Measurements from ENCODE around the gene ADAMTSL4. TPM values are rescaled to one million over a fixed set of nuclear protein-coding genes. Genes with fewer than 3 reads are reported as not detected.
"Not testable (repeated sequence)": the region's sequence is repeated elsewhere in the genome, so short reads cannot be mapped to it uniquely, and the experiment has no call there.

The ADAMTSL4 gene
- total RNA-seq, 1 donor from 2014 or later, result 6.7 TPM

DNA sequence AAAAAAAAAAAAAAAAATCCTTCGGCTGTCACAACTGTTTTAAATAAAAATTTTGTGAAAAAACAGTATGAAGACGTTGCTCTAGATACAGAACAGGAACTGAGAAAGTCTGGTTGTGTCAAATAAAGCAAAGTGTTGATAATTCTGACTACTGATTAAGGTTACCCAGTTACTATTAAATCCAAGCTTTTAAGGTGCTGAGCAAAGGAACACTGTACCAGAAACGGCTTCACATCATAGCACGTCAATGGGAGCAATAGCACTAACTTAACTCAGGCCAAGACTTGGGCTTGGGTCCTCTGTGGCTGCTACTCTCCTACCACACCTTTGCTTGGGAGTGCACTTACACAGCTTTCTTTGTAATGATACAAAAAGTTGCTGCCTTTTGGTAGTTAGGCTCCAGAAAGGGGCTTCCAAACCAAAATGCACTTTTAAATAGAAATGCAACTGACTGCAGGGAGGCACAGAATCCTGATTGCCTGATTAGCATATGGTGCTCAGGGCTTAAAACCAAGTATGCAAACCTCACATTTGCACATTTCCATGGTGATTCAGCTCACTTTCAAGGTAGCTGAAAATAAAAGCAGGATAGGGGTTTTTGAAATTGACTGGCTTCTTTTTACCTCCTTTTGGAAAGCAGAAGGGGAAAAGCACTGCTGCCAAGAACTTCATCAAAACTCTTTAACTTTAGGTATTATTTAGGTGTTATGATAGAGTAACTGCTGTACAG lies 23.9 kb downstream of the ADAMTSL4 start:
- peak overlapping the region; percentile 40 for H3K9ac ChIP-seq (ENCODE audit: low read length)
- H3K27ac Mint-ChIP-seq (ENCODE audit: unreplicated experiment), result peak overlapping the region; percentile 99
- H3K27me3 Mint-ChIP-seq (ENCODE audit: low read depth, unreplicated experiment), result no peaks in the 10 kb centered on the region
- no peaks in the 10 kb centered on the region for H3K9me3 ChIP-seq (ENCODE audit: insufficient read depth, low read depth, low read length)
- peaks cover 88% of the 10 kb centered on the region for H4K20me1 ChIP-seq (ENCODE audit: insufficient read depth, low read length)
- H3K4me2 ChIP-seq (ENCODE audit: low read length), result peak overlapping the region; percentile 68
- peaks cover 53% of the 10 kb centered on the region for H3K36me3 ChIP-seq (ENCODE audit: insufficient read depth, low read length)
- FAIRE-seq, result no peak
- no peaks in the 10 kb centered on the region for H3K27me3 ChIP-seq (ENCODE audit: insufficient read depth, low read length)
- H3K79me2 ChIP-seq (ENCODE audit: insufficient read depth, low read length), result peaks cover 80% of the 10 kb centered on the region
- no peak for DNase-seq (ENCODE audit: low read depth)
- TF ChIP-seq EZH2 (IDR thresholded peaks at IDR 0.05; ENCODE audit: insufficient read depth, low read length), result no peak
- TF ChIP-seq, protein P1, sequence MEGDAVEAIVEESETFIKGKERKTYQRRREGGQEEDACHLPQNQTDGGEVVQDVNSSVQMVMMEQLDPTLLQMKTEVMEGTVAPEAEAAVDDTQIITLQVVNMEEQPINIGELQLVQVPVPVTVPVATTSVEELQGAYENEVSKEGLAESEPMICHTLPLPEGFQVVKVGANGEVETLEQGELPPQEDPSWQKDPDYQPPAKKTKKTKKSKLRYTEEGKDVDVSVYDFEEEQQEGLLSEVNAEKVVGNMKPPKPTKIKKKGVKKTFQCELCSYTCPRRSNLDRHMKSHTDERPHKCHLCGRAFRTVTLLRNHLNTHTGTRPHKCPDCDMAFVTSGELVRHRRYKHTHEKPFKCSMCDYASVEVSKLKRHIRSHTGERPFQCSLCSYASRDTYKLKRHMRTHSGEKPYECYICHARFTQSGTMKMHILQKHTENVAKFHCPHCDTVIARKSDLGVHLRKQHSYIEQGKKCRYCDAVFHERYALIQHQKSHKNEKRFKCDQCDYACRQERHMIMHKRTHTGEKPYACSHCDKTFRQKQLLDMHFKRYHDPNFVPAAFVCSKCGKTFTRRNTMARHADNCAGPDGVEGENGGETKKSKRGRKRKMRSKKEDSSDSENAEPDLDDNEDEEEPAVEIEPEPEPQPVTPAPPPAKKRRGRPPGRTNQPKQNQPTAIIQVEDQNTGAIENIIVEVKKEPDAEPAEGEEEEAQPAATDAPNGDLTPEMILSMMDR (IDR thresholded peaks at IDR 0.05; ENCODE audit: insufficient read depth, low read depth, low read length), result no peak
- peaks cover 40% of the 10 kb centered on the region for H3K4me1 Mint-ChIP-seq (ENCODE audit: low read depth, unreplicated experiment)
- peak overlapping the region; percentile 35 for H3K4me3 ChIP-seq (ENCODE audit: insufficient read depth, low read depth, low read length)
- peak overlapping the region; percentile 54 for H3K27ac ChIP-seq (ENCODE audit: low read depth, low read length)
- H3K4me3 Mint-ChIP-seq (ENCODE audit: unreplicated experiment), result peak overlapping the region; percentile 100
- H3K9me3 Mint-ChIP-seq (ENCODE audit: unreplicated experiment), result no peaks in the 10 kb centered on the region
- H3K36me3 Mint-ChIP-seq (ENCODE audit: low read depth, unreplicated experiment), result peaks cover 46% of the 10 kb centered on the region
- peaks cover 55% of the 10 kb centered on the region for H3K4me1 ChIP-seq (ENCODE audit: insufficient read depth, low read length)
- no peak overlapping the region for H2AFZ ChIP-seq (ENCODE audit: low read depth, low read length)

DNA sequence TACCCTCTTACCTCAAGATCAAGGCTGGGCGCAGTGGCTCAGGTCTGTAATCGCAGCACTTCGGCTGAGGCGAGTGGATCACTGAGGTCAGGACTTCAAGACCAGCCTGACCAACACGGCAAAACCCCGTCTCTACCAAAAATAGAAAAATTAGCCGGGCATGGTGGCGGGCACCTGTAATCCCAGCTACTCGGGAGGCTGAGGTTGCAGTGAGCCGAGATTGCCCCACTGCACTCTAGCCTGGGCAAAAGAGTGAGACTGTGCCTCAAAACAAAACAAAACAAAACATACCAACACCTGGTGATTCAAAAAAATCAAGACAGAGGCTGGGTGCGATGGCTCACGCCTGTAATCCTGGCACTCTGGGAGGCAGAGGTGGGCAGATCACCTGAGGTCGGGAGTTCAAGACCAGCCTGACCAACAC lies 24.5 kb downstream of the ADAMTSL4 start:
- H2AFZ ChIP-seq (ENCODE audit: low read depth, low read length); FAIRE-seq; H3K9me3 Mint-ChIP-seq (ENCODE audit: unreplicated experiment); H3K27me3 Mint-ChIP-seq (ENCODE audit: low read depth, unreplicated experiment); H3K9me3 ChIP-seq (ENCODE audit: insufficient read depth, low read depth, low read length); DNase-seq (ENCODE audit: low read depth); H3K27me3 ChIP-seq (ENCODE audit: insufficient read depth, low read length): not testable (repeated sequence)
- Histone ChIP-seq H3K79me2 (ENCODE audit: insufficient read depth, low read length) (peaks cover 85% of the 10 kb centered on the region), H3K4me1 (ENCODE audit: insufficient read depth, low read length) (peaks cover 50% of the 10 kb centered on the region), H3K4me2 (ENCODE audit: low read length) (peak overlapping the region; percentile 68), H3K36me3 (ENCODE audit: insufficient read depth, low read length) (peaks cover 56% of the 10 kb centered on the region), H3K27ac (ENCODE audit: low read depth, low read length) (peak overlapping the region; percentile 54), H3K9ac (ENCODE audit: low read length) (peak overlapping the region; percentile 40), H4K20me1 (ENCODE audit: insufficient read depth, low read length) (peaks cover 91% of the 10 kb centered on the region), H3K4me3 (ENCODE audit: insufficient read depth, low read depth, low read length) (peak overlapping the region; percentile 35)
- Mint-ChIP-seq H3K36me3 (ENCODE audit: low read depth, unreplicated experiment) (peaks cover 52% of the 10 kb centered on the region), H3K4me3 (ENCODE audit: unreplicated experiment) (peak overlapping the region; percentile 100), H3K4me1 (ENCODE audit: low read depth, unreplicated experiment) (peaks cover 35% of the 10 kb centered on the region), H3K27ac (ENCODE audit: unreplicated experiment) (peak overlapping the region; percentile 99)

DNA sequence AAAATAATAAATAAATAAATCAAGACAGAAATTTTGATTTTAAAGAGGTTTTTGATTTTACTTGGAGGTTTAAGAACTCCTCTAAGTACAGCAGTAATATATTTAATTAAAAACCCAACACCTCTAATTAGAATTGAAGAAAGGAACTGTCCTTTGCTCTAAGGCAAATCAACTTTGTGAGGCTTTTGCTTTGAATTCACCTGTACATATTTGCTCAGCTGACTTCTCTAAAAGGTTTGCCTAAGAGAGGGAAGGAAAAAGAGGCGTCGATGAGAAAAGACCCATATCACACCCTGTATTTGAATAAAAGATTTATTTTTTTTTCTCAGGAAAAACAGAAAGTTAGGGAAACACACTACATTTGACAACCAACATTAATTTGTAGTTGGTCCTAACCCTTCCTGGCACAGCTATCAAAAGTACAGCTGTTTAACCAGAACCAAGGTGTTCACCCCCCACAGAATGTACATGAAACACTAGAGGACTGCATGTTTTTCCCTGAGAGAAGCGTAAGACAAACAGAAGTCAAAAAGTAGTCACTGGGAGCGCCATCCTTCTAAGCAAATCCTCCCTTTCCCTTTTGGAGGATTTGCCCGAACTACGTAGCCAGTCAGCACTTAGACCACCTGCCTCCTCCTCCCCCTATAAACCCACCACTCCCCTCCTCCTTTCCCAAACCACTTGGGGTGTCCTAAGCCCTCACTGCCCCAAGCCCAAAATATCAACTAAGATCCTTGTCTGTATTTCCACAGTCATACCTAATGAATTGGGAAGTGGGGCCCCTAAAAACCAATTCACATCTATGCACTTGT lies 25.3 kb downstream of the ADAMTSL4 start:
- Histone ChIP-seq H3K27me3 (ENCODE audit: insufficient read depth, low read length) (no peaks in the 10 kb centered on the region), H3K36me3 (ENCODE audit: insufficient read depth, low read length) (peaks cover 56% of the 10 kb centered on the region), H4K20me1 (ENCODE audit: insufficient read depth, low read length) (peaks cover 91% of the 10 kb centered on the region), H3K4me3 (ENCODE audit: insufficient read depth, low read depth, low read length) (peak overlapping the region; percentile 98), H3K27ac (ENCODE audit: low read depth, low read length) (peak overlapping the region; percentile 98), H3K9me3 (ENCODE audit: insufficient read depth, low read depth, low read length) (no peaks in the 10 kb centered on the region), H3K79me2 (ENCODE audit: insufficient read depth, low read length) (peaks cover 92% of the 10 kb centered on the region), H3K4me1 (ENCODE audit: insufficient read depth, low read length) (peaks cover 43% of the 10 kb centered on the region), H2AFZ (ENCODE audit: low read depth, low read length) (no peak overlapping the region), H3K9ac (ENCODE audit: low read length) (peak overlapping the region; percentile 98), H3K4me2 (ENCODE audit: low read length) (peak overlapping the region; percentile 96)
- DNase-seq (ENCODE audit: low read depth), result no peak
- H3K4me1 Mint-ChIP-seq (ENCODE audit: low read depth, unreplicated experiment), result peaks cover 30% of the 10 kb centered on the region
- H3K27ac Mint-ChIP-seq (ENCODE audit: unreplicated experiment), result peak overlapping the region; percentile 93
- H3K4me3 Mint-ChIP-seq (ENCODE audit: unreplicated experiment), result peak overlapping the region; percentile 100
- no peaks in the 10 kb centered on the region for H3K27me3 Mint-ChIP-seq (ENCODE audit: low read depth, unreplicated experiment)
- TF ChIP-seq, protein P1 (IDR thresholded peaks at IDR 0.05; ENCODE audit: insufficient read depth, low read depth, low read length), result no peak
- TF ChIP-seq EZH2 (IDR thresholded peaks at IDR 0.05; ENCODE audit: insufficient read depth, low read length), result no peak
- H3K36me3 Mint-ChIP-seq (ENCODE audit: low read depth, unreplicated experiment), result peaks cover 51% of the 10 kb centered on the region
- H3K9me3 Mint-ChIP-seq (ENCODE audit: unreplicated experiment), result no peaks in the 10 kb centered on the region
- FAIRE-seq, result no peak

Data from astrocyte (in vitro differentiated cells and primary cell).